T-helper 2 cell (primary cell): Measurements from ENCODE around the gene ATP6V1G1.
"Not testable (repeated sequence)": the region's sequence is repeated elsewhere in the genome, so short reads cannot be mapped to it uniquely, and the experiment has no call there.

Source experiments
- DNase-seq, 5 experiments: peaks; one replicate each; pipeline versions ENCODE4 v3.0.0 to v3.0.0-alpha.2; 2012 to 2022

Gene ATP6V1G1

GRCh38 chr9:114580609-114581193 lies 6.9 kb upstream of the ATP6V1G1 start:
- no peak for DNase-seq

DNA sequence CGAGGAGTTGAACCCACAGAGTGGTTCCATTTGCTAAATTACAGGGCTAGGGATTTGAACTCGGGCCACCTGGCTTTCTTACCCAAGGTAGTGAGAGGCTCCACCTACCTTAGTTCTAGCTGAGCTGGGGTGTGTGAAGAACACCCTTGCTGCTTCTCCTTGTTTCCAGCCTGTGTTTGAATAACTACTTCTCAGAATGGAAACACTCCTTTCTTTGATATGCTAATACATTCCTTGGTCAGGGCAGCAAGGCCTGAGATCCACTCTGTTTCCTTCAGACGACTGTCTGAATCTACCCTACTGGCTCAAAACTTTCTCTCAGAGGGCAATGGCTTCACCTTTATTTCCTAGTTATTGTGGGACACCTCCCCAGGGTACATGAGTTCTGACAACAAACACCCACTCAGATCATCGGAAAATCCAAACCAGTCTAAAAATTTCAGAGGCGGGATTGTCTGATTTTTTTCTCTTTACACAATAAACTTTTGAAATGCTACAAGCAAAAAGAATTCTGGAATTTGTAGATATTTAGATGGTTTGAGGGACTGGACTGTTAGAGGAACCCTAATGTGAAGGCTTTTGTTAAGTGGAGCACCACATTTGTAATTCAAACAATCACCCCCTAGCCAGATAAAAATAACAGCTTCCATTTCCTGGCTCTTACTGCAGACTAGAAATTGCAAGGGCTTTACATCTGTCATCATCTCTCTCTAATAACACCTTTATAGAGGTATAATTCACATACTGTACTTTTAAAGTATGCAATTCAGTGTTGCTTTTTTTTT lies 4.0 kb upstream of the ATP6V1G1 start:
- DNase-seq = no peak

DNA sequence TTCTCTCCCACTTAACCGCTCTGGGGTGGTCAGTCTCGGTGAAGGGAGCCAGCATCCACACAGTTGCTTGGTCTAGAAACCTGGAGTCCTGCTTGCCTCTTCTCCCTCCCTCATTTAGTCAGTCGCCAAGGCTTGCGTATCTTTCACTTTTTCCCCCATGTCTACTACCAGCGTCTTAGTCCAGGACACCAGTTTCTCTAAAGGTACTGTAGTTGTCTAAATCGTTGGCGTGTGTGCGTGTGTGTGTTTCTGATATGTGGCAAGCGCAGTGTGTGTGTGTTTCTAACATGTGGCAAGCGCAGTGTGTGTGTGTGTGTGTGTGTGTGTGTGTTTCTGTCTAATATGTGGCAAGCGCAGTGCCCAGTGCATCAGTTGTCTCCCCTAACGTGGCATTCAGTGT lies 641 bp downstream of the ATP6V1G1 start:
- peak in 1 of 5 experiments; percentile 73 for DNase-seq

DNA sequence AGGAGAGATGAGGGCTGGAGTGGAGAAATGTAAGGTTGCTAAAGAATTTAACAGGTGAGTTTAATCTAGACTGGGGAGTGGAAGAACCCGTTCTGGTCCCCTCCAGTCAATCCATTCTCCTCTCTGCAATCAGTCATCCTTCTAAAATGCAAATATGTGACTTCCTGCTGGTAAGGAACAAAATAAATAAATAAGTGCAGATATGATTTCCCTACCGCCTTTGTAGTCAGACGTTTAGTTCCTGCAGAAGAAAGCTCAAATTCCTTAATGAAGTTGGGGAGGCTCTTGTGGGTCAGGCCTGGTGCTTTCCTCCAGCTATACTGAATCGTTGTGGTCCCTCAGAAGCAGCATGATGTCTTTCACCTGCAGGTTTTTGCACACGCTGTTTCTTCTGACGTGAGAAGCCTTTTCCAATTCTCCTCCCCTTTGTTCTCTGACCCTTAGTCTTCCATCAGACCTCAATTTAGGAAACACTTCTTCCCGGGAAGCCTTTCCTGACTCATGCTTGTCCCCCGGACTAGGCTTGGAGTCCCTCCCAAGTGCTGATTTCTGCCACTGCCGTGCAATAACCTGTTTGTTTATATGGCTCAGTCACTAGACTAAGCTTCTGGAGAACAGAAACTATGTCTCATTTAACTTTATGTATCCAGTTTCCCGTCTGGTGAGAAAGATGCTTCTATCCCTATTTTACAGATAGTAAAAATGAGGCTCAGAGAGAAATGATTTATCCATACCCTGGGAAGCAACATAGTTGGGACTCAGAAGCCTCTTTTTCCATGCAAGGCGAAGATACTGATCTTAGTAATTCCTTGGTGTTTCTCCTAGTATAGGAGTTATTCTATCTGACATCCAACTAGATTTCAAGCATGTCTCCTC lies 1.3 kb downstream of the ATP6V1G1 start:
- peak in 1 of 5 experiments; percentile 24 for DNase-seq

DNA sequence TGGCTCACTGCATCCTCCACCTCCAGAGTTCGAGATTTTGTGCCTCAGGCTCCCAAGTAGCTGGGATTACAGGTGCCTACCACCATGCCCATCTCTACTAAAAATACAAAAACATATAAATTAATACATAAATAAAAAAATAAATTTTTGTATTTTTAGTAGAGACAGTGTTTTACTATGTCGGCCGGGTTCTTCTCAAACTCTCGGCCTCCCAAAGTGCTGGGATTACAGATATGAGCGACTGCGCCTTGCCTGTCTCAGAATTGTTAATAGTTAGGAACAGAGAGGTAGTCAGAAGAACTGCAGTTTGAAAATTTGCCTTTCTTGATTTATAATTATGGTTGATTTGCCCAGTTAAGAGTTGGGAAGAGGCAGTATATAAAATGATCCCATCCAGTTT lies 2.8 kb downstream of the ATP6V1G1 start:
- DNase-seq = no peak

DNA sequence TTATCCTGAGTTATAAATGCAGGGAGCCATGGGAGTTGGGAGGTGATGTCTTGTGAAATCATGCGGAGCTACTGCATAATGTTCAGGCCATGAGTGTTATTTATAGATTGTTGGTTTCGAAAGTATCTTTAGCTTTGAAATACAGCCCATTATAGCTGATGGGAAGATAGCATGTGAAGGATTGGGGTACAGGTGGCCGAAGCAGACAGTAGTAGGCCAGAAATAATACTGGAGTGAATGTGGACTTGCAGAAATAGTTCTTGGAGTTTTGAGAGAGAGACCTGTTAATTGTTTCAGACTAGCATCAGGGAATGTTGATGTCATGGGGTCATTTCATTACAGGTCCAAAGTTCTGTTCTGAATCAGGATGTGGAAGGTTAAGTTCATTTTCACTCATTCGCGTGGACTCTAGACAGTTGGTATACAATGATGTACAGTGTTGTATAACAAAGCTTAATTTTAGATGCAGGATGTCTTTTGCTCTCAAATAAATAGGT lies 3.8 kb downstream of the ATP6V1G1 start:
- no peak for DNase-seq

- peak in 1 of 5 experiments; percentile 28 for DNase-seq
These were observed 4.3 kb downstream of the ATP6V1G1 start for GRCh38 chr9:114591849-114592248.

DNA sequence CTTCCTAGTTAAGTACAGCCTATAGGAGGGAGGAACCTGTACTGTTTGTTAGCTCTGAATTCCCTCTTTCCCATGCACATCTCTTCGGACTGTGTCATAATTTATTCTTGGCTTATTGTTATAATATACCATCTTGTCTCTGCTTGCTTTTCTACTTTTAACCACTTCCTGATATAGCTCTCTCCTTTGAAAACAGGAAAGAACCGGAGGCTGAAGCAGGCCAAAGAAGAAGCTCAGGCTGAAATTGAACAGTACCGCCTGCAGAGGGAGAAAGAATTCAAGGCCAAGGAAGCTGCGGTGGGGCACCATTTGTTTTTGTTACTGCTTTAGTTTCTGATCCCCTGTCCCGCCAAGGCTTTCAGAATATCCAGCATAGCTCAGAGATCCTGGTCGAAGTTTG lies 4.8 kb downstream of the ATP6V1G1 start:
- peak in 3 of 5 experiments; percentile 46 to 89 (median 56) for DNase-seq

DNA sequence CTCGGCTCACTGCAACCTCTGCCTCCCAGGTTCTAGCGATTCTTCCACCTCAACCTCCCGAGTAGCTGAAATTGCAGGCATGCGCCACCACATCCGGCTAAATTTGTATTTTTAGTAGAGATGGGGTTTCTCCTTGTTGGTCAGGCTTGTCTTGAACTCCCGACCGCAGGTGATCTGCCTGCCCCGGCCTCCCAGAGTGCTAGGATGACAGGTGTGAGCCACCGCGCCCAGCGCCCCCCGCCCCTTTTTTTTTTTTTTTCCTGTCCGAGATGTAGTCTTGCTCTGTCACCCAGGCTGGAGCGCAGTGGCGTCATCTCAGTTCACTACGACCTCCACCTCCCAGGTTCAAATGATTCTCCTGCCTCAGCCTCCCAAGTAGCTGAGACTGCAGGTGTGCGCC lies 6.6 kb downstream of the ATP6V1G1 start:
- no peak for DNase-seq

GRCh38 chr9:114600502-114601248 lies 13.1 kb downstream of the ATP6V1G1 start:
- DNase-seq = not testable (repeated sequence)

DNA sequence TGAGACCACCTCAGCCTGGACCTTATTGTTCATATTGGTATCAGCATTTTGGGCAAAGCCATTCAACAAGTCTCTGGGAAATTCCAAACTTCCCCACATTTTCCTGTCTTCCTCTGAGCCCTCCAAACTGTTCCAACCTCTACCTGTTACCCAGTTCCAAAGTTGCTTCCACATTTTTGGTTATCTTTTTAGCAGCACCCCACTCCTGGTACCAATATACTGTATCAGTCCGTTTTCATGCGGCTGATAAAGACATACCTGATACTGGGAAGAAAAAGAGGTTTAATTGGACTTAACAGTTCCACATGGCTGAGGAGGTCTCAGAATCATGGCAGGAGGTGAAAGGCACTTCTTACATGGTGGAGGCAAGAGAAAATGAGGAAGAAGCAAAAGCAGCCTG lies 14.2 kb downstream of the ATP6V1G1 start:
- DNase-seq = not testable (repeated sequence)

DNA sequence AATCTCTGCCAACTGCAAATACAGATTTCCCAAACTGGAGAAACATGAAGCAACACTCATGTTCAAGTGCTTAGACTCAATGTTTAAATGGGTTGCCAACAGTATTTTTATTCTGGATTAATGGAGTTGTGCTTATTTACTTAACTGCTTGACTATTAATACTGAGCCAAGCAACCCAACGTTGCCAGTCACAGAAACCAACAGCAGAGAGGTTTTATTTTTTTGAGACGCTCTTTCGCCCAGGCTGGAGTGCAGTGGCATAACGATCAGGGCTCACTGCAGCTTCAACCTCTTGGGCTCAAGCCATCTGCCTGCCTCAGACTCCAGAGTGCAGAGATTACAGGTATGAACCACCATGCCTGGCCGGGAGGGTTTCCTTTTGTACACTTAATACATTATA lies 15.1 kb downstream of the ATP6V1G1 start:
- DNase-seq = no peak

- DNase-seq = no peak
These were observed 15.7 kb downstream of the ATP6V1G1 start for GRCh38 chr9:114603248-114603647.

- no peak for DNase-seq
These were observed 17.4 kb downstream of the ATP6V1G1 start for GRCh38 chr9:114604989-114605388.

GRCh38 chr9:114606068-114606467 lies 18.5 kb downstream of the ATP6V1G1 start:
- DNase-seq = no peak

- no peak for DNase-seq
These were observed 19.1 kb downstream of the ATP6V1G1 start for GRCh38 chr9:114606597-114607207.

GRCh38 chr9:114607671-114608524 lies 20.3 kb downstream of the ATP6V1G1 start:
- no peak for DNase-seq

GRCh38 chr9:114608525-114608796 lies 20.9 kb downstream of the ATP6V1G1 start:
- no peak for DNase-seq

DNA sequence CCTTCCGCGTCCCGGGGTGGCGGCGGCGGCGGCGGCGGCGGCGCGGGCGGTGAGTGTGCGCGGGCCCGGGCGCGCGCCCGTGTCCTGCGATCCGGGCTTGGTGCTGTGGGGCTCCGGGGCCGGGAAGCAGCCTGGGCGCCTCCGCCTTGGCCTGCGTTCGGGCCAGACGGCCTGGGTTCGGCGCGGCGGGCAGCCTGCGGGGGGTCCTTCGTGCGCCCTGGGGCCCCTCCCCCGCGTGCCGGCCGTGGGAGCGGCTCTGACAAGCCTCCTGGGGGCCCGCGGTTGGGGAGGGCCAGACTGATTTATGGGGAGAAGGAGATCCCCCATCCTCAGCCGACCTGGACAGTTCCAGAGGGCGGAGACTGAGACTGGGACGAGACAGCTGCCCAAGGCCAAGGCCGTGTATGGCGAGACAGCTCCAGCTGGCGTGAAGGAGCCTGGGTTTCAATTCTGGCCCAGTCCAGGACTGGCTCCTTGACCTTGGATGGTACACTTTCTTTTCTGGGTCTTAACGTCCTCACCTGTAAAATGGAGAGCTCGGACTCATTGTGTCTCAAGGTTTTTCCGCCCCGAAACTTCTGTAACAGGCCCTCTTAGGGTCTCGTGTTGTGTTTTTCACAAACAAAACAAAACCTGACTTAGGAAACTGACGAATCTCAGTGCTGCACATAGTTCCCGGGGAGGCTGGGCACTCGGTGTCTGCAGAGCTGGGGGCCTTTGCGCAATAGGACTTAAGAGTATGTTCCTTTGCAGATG lies 24.1 kb downstream of the ATP6V1G1 start:
- DNase-seq = peak in 2 of 5 experiments; percentile 31 to 69

- DNase-seq = no peak
These were observed 24.8 kb downstream of the ATP6V1G1 start for GRCh38 chr9:114612272-114612923.
